HG02840 (cell line): ENCODE measurements around the gene HMX1.

Source experiments
- ATAC-seq: cut with Tn5 transposase; IDR thresholded peaks from one replicate; pipeline ENCODE4 v1.9.1; 2021; ENCODE audit warnings: mild to moderate bottlenecking, moderate library complexity, moderate number of reproducible peaks; ENCODE audit not compliant: unreplicated experiment, low FRiP score

HMX1 gene

GRCh38 chr4:8893624-8894423 lies 22.2 kb upstream of the HMX1 start:
- ATAC-seq = no peak

DNA sequence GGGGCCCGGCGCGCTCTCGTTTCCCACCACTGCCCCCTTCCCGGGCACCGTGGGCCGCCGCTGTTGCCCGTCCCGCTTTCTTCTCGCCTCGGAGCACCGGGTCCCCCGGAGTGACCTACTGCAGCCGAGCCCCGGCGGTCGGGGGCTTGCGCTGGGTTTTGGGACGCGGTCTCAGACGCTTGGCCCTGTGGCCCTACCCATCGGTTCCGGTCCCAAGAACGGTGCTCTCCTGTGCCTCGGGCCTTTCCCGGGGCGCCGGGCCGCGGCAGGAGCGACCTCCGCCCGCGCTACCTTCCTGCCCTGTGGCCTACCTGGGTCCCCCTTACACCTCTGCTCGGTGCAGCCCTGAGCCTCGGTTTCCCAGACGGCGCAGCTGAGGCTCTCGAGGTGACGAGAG lies 21.6 kb upstream of the HMX1 start:
- ATAC-seq = no peak

DNA sequence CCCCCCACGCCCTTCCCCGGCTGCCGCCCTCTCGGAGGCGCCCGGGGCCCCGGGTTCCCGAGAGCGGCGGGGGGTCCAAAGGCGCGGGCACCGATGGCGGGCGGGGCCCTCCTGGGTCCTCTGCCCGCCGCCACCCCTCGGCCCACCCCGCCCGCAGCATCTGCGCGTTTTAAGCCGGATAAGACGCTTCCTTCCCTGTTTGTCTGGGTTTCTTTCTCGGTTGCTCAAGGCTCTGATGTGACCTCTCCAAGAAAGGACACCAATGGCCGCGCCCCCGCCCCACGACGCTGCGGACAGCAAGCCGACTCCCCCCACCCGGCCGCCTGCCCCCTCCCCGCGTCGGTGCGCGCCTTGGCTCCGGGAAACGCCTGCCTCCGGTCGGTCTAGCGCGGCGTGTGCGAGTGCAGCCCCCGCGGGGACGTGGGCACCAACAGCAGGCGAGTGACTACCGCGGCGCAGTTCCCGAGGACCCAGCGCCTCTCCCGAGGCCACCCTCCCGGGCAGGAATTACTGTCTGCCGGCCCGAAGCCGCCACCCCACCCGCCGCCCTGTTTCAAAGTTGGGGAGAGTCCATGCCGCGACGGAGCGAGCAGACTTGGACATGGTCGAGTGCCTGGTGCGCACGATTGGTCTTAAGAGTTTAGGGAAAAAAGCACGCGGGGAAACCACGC lies 21.1 kb upstream of the HMX1 start:
- no peak for ATAC-seq

- no peak for ATAC-seq
Measured at GRCh38 chr4:8891646-8892555, 20.3 kb upstream of the HMX1 start.

GRCh38 chr4:8891255-8891645 lies 19.6 kb upstream of the HMX1 start:
- no peak for ATAC-seq

- ATAC-seq = no peak
Measured at GRCh38 chr4:8888856-8889255, 17.2 kb upstream of the HMX1 start.

DNA sequence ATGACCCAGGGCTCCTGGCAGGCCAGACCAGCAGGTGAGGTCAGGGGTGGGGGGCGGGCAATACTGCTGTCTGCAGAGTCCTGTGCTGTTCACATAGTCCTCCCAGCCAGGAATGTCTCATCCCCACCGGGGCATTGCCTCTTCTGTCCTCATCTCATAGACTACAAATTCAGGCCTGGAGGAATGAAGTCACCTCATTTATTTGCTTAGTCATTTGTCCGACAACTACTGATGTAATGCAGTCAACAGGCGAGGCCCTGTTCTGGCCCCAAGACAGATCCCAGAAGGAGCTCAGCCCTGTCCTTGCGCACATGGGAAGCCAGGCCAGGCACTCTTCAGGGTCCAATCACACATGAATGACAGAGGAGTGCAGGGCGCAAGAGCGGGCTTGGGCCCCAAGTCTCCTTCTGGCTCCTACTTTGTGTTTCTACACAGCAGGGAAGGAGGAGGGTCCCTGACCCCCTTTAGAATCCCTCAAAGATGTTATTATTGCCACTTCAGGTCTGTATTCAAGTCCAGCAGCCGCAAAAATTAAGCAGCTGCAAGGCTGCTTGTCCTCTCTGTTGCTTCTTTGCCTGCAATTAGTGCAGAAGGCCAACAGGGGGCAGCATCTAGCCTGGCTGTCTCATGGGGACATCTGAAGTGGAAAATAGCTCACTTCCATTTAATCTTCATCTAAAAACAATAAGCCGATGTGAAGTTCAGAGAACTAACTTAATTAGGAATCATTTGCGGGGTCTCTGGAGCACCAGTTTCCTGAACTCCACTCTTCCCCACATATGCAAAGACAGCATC lies 15.2 kb upstream of the HMX1 start:
- ATAC-seq = no peak

DNA sequence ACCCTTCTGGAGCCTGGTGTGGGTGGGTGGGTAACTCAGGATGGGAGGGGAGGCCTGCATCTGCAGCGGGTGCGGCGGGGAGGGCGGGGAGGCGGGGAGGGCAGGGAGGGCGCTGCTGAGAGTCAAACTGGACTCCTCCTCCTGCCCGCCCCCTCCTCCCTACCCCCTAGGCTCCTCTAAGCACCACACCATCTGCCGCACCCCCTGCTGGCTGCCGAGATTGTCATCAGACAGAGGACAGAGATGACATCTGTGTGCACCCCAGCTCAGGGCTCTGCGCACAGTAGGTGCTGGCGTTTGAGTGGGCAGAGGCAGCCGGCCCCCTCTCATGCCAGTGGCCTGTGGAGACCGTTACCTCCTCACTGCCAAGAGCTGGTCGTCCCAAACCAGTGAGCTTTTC lies 10.6 kb upstream of the HMX1 start:
- no peak for ATAC-seq

- no peak for ATAC-seq
Measured at GRCh38 chr4:8880851-8881250, 9.2 kb upstream of the HMX1 start.

GRCh38 chr4:8879574-8879973 lies 7.9 kb upstream of the HMX1 start:
- no peak for ATAC-seq

DNA sequence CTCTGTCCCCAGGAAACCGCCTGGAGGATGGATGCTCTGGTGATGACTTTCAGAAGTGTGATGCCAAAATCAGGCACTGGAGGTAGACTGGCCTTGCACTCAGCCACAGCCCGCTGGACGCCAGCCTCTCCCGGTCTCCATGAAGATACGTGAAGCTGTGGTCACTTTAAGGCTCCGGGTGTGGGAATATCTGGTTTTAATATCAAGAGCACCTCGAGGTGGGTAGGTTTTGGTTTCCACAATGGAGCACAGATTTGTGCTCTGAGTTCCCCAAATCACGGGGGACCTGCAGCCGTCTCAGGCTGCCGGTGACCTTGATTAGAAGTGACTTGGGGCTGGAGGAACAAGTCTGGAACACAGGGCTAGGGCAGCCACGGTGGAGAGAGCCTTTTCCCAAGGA lies 6.8 kb upstream of the HMX1 start:
- ATAC-seq = no peak

- ATAC-seq = no peak
Measured at GRCh38 chr4:8877780-8878040, 6.1 kb upstream of the HMX1 start.

DNA sequence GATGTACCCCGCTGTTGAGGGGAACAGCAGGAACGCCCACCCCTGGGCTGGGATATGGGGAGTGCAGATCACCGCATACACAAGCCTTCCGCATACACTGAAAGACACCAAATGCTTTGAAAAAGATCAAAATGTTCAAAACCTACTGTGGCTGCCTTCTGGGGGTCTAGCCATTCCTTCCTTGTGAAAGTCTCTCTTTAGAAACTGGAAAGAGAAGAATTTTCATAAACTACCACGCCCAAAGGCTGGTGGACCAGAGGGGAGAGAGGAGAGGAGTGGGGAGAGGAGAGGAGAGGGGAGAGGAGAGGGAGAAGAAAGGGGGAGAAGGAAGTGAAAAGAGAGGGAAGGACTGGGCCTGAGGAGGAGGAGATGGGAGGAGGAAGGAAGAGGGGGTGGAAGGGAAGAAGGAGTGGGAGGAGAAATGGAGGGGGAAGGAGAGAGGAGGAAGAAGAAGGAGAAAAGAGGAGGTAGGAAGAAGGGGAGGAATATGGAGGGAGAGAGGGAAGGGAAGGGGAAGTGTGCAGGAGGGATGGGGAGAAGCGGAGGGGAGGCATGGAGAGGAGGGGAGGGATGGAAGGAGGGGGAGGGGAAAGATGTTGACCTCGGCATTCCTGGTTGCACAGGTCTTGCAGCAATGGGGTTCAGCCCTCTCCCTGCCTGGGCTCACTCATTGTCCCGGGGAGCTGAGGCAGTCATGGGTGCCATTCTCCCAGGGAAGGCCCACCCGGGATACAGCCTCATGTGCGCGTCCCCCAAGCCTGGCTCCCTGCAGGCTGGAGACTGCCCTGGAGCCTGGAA lies 5.5 kb upstream of the HMX1 start:
- ATAC-seq = no peak

DNA sequence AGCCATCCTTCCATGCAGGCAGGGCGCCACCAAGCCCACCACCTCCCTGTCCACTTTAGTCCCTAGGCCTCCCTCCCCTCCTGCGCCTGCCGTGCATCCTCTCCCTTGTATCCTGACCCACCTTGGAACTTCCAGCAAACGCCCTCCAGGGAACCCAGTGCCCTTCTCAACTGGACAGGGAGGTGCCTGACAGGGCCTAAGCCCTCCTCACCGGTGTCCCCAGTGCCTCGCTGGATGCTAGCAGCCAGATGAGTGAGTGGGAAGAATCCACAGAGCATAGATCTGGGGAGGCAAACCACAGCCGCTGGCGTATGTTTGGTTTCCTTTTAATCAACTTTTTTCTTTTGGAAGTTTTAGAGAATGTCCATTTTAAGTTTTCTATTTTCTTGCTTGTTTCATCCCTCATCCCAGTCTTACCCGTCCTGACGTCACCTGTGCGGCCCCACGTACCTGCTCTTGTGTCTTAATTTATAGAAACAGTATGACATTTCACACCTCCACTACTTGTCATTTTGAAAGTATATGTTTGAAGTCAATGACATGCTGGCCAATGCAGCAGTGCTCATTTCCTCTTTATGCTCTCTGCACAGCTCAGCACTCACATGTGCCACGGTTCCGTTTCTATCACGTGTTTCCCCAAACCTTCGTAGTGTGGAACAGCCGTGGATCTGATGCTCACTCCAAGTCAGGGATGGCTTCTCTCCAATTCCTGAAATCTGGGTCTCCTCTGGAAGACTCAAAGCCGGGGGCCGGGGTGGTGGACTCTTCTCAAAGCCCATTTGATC lies 3.4 kb upstream of the HMX1 start:
- ATAC-seq = no peak

- no peak for ATAC-seq
Measured at GRCh38 chr4:8874003-8874895, 2.6 kb upstream of the HMX1 start.

DNA sequence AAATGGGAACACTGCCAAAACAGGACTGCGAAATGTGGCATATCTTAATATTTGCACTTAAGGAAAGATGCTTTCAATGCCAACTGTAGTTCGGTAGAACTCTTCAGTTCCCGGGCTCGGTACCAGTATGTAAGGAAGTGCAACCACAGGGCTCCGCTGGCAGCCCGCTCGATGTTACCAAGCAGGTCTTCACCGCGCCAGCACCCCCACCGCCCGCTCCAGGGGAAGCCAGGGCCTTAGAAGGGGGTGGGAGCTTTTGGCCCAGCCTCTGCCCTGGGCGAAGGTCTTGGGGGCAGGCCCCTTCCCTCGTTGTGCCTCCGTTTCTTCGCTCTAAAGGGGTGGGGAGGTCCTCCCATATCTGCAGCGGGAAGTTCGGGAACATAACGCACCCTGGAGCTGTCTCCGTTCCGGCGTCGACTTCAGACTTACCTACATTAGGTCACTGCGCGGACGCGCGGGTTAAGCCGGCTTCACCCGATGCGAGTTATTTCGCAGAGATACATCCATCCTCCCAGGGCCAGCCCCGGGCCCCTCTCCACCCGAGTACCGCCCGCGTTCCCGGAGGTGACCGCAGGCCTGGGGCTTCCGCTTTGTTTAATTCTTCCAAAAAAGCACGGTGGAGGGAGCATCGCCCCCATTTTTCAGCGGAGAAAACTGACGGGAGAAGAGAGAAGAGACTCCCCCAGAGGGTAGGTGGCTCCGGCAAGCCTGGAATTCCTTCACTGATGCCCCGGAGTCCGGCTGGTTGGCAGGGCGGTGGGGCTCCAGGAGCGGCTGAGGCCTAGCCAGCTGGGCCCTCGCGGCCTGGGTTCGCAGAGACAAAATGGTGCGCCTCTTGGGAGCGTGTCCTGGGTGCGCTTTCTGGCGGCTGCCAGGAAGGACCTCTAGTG lies 1.0 kb upstream of the HMX1 start:
- no peak for ATAC-seq
